Subcutaneous adipose tissue (tissue), 4 donors: ENCODE measurements around the gene TNFAIP3. TPM values are rescaled to one million over a fixed set of nuclear protein-coding genes. Genes with fewer than 3 reads are reported as not detected.

Experiments used
- total RNA-seq, 4 donors: library from RNA; depleted of rRNA; stranded (reverse); fragments of >200 nt; gene quantifications; one replicate each; pipeline ENCODE4 v1.1.0, GENCODE V29; 2016
- TF ChIP-seq, protein P1 (sequence below): fragments of 450-650 bp; IDR thresholded peaks from one replicate; pipeline ENCODE4 v1.5.1; 2016; ENCODE audit warnings: low read depth, mild to moderate bottlenecking, control low read depth, antibody characterized with exemption, moderate library complexity

Gene TNFAIP3
- total RNA-seq, 4 donors from 2014 or later: 16.2 to 33.0 (median 28.0) TPM

GRCh38 chr6:137926207-137926731, 59.2 kb downstream of the TNFAIP3 start:
- TF ChIP-seq, protein P1, sequence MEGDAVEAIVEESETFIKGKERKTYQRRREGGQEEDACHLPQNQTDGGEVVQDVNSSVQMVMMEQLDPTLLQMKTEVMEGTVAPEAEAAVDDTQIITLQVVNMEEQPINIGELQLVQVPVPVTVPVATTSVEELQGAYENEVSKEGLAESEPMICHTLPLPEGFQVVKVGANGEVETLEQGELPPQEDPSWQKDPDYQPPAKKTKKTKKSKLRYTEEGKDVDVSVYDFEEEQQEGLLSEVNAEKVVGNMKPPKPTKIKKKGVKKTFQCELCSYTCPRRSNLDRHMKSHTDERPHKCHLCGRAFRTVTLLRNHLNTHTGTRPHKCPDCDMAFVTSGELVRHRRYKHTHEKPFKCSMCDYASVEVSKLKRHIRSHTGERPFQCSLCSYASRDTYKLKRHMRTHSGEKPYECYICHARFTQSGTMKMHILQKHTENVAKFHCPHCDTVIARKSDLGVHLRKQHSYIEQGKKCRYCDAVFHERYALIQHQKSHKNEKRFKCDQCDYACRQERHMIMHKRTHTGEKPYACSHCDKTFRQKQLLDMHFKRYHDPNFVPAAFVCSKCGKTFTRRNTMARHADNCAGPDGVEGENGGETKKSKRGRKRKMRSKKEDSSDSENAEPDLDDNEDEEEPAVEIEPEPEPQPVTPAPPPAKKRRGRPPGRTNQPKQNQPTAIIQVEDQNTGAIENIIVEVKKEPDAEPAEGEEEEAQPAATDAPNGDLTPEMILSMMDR: no peak

DNA sequence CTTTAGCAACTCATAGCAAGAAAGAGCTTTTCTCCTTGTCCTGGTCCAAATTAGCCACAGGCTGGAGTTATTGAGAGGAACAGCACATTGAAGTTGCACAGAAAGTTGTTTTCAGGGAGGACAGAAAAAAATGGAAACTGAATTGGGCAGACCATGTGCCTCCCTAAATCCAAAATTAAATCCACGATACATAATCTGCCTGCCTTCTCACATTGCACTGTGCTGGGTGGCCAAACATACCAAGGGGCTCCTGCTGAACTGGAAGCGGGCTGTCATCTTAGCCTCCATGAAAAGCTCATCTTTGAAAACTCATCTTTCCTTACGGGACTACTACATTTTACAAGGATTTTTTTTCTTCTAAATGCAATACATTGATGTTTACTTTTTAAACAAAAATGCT, 59.9 kb downstream of the TNFAIP3 start:
- TF ChIP-seq, protein P1: no peak

- TF ChIP-seq, protein P1: no peak
Measured at GRCh38 chr6:137927777-137928218, 60.7 kb downstream of the TNFAIP3 start.

- TF ChIP-seq, protein P1: no peak
Measured at GRCh38 chr6:137928286-137928685, 61.2 kb downstream of the TNFAIP3 start.

- TF ChIP-seq, protein P1: no peak
Measured at GRCh38 chr6:137931849-137932465, 64.9 kb downstream of the TNFAIP3 start.

Other genes with a start within 250 kb of the TNFAIP3 start
- gene PERP, start 240.2 kb downstream of the TNFAIP3 start, total RNA-seq: 10 to 100 TPM; 21.5 to 80.2 (median 34.7) TPM